Measurements from ENCODE around the gene RCAN3.

Gene RCAN3

GRCh38 chr1:24586119-24586518, 83.5 kb downstream of the RCAN3 start:
- DNase-seq = no peak

GRCh38 chr1:24586970-24587820, 84.6 kb downstream of the RCAN3 start:
- DNase-seq = peak; percentile 11

DNA sequence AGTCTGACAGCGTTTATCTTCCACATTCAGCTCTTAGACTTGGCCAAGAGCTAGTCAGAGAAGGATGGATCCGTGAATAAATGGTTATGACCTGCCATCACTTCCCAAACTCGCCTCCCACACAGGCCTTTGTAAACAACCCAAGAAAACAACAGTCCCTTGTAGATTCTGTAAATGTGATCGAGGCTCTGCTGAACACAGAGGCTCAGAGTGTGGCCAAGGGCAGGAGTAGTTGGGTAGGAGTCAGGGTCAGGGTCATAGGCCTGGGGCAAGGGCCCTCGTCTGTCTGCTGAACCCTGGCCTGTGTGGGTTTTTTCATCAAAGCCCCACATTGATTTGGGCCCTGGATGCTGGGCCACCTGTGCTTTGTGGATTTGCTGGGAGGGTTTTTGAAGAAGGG, 85.9 kb downstream of the RCAN3 start:
- no peak for DNase-seq

- no peak for DNase-seq
Measured at GRCh38 chr1:24589200-24589599, 86.6 kb downstream of the RCAN3 start.
